ENCODE data around the gene TADA2A.

TADA2A gene

DNA sequence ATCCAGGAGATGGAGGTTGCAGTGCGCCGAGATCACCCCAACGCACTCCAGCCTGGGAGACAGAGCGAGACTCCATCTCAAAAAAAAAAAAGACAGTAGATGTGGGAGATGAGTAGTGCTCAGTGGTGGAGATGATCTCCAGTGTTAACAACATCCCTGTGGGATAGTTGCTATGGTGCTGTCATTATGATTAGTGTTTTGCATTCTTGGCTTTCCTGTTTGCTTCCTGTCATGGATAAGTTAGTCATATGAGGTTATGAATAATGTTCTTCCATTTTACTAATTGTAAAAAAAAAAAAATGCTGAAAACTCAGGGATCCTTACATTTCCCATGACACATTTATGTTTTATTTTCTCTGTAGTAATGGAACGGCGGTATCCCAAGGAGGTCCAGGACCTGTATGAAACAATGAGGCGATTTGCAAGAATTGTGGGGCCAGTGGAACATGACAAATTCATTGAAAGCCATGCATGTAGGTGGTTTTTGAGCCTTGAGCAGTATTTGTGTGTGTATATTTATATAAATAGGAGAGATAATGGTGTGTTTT, 58.5 kb downstream of the TADA2A start:
- no peak for DNase-seq

DNA sequence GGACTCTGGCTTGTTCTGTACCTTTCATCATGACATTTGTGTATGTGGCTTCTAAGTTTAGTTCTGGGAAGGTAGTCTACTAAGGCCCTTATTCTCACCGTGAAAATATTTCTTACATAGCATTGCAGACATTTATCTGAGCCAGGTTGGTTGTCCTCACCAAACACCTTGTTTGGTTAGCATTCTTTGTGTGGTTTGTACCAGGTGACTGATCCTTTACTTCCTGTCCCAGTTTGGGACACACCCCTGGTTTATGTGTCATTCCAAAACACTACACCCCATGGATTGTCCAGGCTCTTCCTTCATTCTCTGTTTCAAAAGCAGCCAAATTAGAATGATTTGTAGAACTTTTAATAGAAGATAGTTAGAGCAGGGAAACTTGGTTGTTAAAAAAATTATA, 59.8 kb downstream of the TADA2A start:
- DNase-seq = no peak

DNA sequence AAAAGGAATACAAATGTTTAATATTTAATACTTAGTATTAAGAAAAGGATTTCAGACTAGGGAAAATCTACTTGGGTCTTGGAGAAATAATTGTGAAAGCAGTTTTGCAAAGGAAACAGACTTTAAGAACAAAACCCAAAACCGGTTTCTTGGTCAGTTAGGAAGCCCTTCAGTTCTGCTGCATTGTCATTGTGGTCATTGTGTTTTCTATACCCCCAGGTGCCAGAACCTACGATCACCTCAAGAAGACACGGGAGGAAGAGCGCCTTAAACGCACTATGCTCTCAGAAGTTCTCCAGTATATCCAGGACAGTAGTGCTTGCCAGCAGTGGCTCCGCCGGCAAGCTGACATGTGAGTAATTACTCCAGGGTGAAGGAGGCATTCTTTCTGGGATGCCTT, 63.5 kb downstream of the TADA2A start:
- no peak for DNase-seq

DNA sequence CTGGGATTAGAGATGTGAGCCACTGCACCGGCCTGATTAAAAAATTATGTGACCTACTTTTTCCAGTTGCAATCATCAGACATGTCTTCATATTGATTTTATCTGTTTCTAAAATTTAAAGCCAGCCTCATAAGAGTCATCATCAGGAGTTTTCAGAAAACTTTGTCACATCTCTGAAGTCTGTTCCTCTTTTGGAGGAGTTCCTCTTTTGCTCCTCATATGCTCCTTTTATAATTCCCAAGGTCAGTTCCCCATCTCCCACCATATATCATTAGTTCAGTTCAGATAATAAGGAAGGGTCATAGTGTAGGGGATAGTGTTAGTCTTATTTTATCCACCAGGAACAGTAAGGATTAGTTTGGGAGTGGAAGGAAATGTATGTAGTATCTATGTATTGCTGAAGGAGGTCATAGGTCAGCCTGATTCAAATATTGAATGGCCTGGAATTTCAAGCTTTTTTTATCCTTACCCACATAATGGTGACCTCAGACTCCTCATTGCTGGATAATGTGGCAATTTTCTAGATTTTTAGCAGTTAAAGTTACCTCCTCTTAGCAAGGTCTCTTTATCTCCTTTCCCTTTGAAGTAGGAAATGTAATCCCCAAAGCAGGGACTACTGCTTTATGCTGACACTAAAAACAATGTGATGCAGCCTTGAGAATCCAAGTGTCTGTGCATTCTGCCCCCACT, 69.2 kb downstream of the TADA2A start:
- no peak for DNase-seq

DNA sequence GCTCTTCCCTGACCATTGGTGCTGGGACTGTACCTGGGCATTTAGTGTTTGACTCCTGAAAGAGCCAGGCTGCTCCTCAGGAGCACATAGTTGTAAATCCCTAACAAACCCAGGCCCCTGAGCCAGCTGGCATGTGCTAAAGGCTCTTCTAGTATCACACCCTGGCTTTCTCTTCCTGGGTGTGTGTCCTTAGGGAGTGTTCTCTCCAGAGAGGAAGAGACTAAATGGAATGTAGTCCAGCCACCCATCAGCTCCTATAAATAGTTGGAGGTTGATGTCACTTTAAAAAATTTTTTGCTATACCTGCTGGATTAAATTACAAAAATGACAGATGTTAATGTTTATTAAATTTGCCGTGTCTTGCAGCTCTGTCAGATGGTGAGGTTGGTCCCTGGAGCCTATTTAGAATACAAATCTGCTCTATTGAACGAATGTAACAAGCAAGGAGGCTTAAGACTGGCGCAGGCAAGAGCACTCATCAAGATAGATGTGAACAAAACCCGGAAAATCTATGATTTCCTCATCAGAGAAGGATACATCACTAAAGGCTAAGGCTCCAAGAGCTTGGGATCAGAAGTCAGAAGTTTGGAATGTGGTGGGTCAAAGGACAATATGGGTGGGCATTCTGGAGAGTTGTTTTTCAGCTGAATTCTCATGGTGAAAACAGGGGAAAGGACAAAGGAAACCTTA, 69.9 kb downstream of the TADA2A start:
- DNase-seq = no peak

DNA sequence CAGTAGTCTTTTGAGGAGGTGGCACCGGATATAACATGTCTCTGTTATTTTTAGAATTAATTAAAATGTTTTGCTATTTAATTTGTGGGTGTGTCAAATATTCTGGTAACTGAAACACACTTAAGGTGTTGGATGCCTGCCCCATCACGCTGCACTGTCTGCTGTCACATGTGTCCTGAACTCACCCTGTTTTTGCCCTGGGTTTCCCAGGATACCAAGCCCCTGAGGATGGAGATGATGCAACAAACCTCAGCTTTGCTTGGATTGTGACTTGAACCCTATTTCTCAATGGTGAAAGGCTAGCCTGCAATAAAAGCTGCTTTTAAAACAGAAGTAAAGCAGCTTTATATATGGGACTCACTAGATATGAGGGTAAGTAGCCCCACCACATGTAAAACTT, 71.5 kb downstream of the TADA2A start:
- no peak for DNase-seq

DNA sequence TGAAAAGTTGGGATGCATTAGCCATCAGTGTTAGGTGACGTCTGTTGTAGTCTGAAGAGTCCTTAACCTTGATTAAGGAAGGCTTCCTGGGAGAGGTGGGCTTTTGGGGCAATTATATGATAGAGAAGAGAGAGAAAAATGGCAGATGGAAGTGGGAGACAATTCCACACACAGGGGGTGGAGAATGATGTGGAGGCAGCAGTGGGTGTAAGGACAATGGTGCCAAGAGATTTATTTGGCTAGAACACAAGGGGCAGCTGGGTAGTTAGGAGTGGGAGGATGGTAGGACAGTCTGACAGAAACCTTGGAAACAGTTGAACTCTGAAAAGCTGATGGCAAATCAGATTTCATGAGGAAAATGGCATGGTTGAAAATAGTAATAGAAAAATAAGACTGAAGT, 72.3 kb downstream of the TADA2A start:
- no peak for DNase-seq

DNA sequence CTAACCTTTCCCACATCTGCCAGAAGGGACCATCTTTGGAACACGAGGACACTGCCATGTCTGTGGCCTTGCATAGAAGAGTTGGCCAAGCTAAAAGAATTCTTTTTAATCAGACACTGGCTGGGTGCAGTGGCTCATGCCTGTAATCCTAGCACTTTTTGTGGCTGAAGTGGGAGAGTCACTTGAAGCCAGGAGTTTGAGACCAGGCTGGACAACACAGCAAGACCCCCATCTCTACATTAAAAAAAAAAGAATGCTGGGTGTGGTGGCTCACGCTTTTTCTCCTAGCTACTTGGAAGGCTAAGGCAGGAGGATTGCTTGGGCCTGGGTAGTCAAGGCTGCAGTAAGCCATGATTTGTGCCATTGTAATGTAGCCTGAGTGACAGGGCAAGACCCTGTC, 73.7 kb downstream of the TADA2A start:
- no peak for DNase-seq

DNA sequence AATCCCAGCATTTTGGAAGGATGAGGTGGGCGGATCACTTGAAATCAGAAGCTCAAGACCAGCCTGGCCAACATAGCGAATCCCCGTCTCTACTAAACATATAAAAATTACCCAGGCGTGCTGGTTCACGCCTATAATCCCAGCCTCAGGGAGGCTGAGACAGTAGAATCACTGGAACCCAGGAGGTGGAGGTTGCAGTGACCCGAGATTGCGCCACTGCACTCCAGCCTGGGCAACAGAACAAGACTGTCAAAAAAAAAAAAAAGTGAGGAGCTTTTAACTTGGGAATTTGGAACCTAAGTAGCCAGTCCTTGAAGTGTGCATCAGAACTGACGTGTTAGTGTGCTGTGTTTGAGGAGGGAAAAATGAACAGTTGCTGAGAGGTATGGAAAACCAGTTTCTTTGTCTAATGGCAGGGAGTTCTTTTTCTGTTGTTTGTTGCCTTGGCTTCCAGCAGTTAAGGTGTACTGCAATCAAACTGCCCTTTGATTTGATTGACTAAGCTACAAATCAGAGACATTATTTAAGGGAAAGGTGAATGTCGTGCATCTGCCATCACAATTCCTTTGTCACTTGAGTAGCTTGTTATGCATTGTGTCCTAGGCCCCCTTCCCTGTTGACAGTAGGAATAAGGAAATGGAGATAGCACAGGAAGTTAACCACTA, 74.4 kb downstream of the TADA2A start:
- DNase-seq = no peak

DNA sequence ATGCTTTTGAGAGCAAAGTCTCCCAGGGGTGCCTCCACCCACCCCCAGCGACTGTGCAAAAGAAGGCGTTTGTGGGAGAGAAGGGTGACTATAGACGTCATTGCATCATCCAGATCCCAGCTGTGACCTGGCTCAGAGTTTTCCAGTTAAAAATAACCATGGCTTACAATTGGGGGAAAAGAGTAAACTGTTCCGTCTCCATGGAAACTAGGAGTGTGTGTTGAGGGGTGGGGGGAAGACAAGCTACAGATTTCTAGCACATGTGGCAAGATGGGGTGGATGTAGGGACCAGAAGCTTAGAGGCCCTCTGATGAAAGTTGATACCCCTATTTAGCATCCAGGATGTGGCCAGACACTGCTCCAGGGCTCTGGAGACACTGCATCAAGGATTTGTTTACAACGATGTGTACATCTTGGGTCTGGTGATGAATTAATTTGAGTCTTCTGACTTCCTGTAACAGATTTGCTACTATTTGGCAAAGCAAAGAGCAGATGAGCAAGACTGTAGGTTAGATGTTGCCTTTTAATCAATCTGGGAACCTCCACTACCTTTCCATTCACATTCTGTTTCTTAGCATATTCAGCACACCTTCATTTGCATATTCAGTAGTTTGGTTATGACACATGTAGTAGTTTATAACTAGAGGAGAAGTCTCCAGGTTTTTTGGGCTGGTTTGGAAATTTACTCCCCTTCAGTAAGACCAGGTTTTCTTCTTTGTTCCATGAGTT, 76.8 kb downstream of the TADA2A start:
- DNase-seq = no peak

DNA sequence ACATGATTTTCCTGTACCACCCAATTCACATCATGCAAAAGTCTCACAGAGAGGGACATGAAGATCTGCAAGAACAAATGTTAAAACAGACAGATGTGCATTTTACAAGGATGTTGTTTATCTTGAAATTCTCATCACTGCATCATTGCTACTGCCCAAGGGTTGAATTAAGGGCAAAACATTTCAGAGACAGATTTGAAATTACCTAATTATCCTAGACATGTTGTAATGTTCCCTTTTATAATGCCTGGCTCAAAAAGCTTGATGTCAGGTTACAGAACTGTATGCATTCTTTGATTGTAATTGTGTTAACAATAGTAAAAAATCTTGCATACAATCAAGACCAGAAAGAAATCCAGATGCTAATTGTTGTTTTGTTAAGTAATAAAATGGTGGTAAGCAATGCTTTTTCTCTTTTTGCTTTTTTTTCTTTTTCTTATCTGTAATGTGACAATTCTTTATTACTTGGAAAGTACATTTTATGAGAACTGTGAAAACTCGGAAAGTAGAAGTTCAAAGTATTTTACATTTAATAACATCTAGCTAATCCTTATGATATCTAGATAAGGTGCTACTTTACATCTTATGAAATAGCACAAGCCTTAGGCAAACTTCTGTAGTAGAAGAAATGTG, 79.4 kb downstream of the TADA2A start:
- DNase-seq = no peak

DNA sequence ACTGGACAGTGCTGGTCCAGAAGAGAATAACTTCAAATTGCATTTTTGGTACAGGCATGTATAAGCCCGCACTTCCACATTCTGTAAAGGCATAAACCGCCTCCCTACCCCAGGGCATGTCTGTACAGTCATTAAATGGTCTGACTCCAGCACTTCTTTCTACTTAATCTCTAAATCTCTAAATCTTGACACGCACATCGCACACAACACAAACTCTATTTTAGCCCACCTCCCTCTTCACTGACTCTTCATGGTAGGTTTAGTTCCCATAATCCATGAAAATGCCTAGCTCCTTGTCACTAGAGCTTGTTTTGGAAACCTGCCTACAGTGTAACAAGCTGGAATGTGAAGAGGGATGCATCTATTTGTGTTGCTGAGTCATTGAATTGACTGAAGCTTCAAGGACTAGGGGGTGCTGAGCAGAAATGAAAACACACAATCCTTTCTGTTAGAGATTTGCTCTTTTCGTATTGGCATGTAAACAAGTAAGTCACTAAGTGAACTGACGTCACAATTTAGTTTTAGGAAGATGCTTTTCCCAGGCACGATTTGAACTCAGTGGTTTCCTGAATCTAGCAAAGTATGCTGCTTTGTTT, 81.4 kb downstream of the TADA2A start:
- DNase-seq = peak; percentile 39

DNA sequence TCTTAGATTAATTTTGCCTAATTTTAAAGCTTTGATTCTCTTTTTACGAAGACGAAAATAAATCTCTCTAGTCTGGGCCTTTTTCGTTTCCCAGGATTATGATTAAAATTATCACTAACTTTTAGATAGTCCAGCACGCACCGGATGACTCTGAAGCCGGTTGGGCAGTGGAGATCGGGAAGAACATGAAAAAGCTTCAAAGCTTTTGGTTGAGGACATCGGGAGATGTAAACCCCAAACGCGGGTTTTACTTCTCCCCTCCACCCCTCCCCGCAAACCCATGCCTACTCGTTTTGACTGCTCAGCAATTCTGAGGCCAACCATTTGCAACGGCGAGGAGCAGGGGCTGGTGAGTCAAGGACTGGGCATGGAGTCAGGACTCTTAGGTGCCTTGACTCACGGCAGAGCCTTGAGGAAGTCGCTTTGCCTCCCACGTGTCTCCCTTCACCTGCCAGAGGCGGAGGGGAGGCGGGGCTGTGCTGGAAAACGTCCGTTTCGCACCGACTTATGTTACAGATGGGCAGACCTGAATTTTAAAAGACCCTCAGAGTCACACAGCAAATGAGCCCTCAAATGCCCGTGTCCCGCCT, 82.0 kb downstream of the TADA2A start:
- peak; percentile 53 for DNase-seq

DNA sequence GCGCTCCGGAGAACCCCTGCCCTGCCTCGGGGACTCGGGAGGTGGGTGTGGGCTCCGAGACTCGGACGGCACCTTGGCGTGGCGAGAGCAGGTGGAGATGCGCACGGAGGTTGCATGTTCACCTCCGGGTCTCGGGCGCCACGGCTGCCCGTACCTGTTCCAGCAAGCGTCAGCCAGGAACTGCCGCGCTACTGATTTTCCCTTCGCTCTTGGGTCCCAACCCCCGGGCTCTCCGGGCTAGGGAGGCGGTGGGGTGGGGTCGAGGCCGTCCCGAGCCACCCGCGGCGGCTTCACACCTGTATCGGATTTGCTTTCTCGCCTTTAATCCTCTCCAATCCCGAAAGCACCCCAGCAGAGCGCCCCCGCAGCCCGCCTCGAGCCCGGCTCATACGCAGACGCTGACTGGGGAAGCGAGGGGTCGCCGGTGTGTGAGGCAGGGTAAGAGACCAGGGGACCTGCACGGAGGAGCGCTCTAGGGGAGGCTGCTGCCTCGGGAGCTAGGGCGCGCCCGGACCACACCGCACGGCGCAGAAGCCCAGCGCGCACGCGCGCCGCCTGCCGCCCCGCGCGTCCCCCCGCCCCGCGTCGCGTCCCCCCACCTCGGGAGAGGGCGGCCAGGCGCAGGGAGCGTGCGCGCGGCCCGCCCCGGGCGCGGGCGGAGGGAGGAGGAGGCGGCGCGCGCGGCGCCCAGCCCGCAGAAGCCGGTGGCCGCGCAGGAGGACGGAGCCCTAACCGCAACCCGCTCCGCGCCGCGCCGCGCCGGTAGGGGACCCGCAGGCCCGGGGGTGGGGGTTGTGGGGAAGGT, 82.7 kb downstream of the TADA2A start, which contains the start of gene DUSP14:
TSS of gene DUSP14 (plus strand) at position 695 of the 805 bp plus-strand sequence. CDS start 22,382 bp downstream, outside the sequence.
- peak; percentile 77 for DNase-seq

DNA sequence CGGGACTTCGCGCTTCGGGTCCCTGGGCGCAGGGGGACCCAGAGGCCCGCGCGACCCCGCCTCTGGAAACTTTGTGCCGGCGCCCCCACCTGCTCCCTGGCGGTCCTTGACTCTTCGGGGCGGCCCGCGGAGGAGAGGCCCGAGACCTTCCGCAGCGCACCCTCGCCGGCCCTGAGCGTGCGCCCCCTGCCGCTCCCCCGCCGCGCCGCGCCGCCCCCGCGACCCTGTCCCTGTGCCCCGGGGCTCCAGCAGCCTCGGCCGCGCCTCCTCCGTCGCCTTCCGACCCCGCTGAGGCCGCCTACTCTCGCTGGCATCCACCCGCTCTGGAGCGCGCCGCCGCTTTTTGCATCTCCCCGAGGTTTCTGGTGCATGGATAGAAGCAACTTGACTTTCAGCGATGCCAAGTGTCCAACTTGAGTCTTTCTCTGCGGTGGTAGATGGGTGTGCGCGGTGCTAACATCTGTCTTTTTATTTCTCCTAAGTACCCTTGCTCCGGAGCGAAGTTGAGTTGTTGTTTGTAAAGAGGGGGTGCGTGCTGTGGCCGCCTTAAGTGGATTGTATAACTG, 83.4 kb downstream of the TADA2A start:
- peak; percentile 63 for DNase-seq

DNA sequence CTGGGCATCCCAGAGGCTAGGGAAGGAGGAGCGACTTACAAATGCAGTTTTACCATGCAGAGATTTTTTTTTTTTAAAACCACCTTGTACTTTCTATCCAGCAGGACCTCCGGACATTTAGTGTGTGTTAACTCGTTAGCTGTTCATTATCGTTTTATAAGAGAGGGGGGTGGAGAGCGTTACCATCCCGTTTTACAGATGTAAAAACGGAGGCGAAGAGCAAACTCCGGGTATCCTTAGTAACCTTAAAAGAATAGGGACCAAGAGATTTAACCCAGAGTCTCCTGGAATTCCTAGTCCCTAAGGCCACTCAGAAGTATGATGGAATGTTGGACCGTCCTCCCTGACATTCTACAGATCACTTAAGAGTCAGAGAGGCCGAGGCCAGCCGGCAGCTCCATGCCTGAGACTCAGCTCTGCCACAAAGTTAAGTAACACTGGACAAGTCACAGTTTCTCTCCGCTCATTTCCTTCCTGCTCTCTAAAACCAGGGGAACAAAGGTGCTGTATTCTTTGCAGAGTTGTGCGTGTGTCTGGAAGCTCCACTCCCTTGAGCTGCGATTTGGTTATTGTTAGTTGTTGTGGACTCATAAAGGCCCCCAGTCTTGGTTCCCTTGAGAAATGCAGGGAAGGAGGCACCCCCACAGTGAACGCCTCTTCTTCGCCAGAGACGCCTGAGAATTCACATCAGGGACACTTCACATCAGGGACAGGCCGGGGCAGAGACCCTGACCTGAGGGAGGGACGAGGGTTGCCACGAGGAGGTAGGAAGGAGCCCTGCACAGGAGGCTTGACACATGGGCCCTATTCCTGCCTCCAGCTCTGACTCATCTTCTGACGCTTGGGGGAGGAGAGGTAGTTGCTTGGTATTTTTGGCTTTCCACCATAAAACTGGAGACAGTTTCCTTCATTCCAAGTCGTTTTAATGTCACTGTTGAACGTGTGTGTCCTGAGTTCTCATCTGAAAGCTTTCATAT, 84.2 kb downstream of the TADA2A start:
- no peak for DNase-seq

DNA sequence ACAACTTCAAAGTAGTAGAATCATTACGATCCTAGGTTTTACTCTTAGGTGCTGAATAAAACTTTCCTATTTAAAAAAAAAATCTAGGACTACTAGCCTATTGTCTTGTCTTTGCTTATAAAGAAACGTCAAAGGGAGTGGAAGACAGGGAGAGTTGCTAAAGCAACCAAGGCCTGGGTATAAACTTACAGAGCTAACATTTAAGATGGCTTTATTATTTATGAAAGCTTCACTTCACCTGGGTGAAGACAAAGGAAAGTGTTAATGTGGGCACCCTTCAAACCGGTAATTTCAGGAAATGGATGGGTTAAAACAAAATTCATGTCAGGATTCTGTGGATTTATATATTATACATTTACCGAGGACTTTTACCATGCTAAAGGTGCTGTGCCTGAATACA, 85.5 kb downstream of the TADA2A start:
- no peak for DNase-seq

DNA sequence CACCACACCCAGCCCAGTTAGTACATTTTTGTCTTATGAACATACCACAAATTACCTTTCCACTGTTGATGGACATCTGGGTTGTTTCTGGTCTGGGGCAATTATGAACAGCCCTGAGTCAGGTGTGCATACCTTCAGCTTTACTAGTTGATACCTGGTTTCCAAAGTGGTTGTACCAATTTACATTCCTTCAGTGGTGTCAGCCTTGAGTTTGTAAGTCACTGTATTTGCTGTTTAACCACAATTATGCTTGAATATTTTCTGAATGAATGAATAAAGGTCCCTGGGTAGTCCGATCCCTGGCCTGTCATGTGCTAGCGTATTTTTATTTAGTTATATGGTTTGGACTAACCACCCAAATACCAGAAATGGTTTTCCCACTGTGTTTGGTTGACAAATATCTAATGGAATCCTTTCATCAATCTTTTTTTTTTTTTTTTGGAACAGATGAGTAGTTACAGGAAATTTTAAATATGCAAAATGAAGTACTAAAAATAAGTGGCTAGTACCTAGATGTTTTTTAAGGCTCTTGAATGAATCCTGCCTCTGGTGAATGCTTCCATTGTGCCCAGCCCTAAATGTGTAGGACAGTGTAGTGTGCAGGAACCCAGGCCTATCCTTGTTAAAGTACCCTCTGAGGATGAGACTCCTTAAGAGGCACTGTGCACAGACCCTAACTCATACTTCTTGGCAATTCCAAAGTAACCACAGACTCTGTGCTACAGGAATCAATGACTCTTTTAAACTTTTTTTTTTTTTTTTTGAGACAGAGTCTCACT, 86.8 kb downstream of the TADA2A start:
- no peak for DNase-seq
